Vagina (tissue), 2 donors: ENCODE data around the gene GRHPR.

Experiments used
- CTCF ChIP-seq, 3 experiments: fragments of 450-650 bp in 2 of 3; fragments of 200-600 bp in 1 of 3; sonication (generic) in 1 of 3; IDR thresholded peaks; one replicate each; pipeline ENCODE4 v1.5.1; 2017 to 2019; ENCODE audit warnings: antibody characterized with exemption in 3 of 3, mild to moderate bottlenecking in 2 of 3, moderate library complexity in 2 of 3
- POLR2A ChIP-seq, 2 donors: fragments of 450-650 bp; IDR thresholded peaks; one replicate each; pipeline ENCODE4 v1.6.1; 2017; ENCODE audit warnings: antibody characterized with exemption in 2 of 2, mild to moderate bottlenecking in 2 of 2, moderate library complexity in 2 of 2

- TF ChIP-seq POLR2A (IDR thresholded peaks at IDR 0.05) = no peak
- TF ChIP-seq CTCF (IDR thresholded peaks at IDR 0.05) = no peak
Measured at GRCh38 chr9:37423508-37423907, 1.0 kb downstream of the GRHPR start.
